GDM1 (cell line): Measurements from ENCODE around the gene ITPK1.
A peak's percentile ranks its signal among the peaks of the same experiment; 100 is the strongest.
"Not testable (repeated sequence)": the region's sequence is repeated elsewhere in the genome, so short reads cannot be mapped to it uniquely, and the experiment has no call there.

ENCODE experiments used
- DNase-seq: peaks from one replicate; lab custom pipeline; 2025; lab: John Stamatoyannopoulos, UW

ITPK1 gene

GRCh38 chr14:93115821-93116675 is at the start of gene ITPK1:
TSS of gene ITPK1 (minus strand) at chr14:93115925. CDS start at chr14:93115163, 762 bp downstream.
- DNase-seq: peak; percentile 57

GRCh38 chr14:93163564-93163963 is 47.8 kb upstream of the ITPK1 start:
- DNase-seq: no peak

- DNase-seq: no peak
Measured at GRCh38 chr14:93161411-93161940, 45.8 kb upstream of the ITPK1 start.

GRCh38 chr14:93160353-93160801 is 44.7 kb upstream of the ITPK1 start:
- no peak for DNase-seq

GRCh38 chr14:93159625-93160352 is 44.1 kb upstream of the ITPK1 start:
- DNase-seq: not testable (repeated sequence)

- DNase-seq: not testable (repeated sequence)
Measured at GRCh38 chr14:93158349-93158748, 42.6 kb upstream of the ITPK1 start.

GRCh38 chr14:93156693-93157369 is 41.1 kb upstream of the ITPK1 start:
- DNase-seq: no peak

- DNase-seq: no peak
Measured at GRCh38 chr14:93155667-93156066, 39.9 kb upstream of the ITPK1 start.

- no peak for DNase-seq
Measured at GRCh38 chr14:93153121-93153520, 37.4 kb upstream of the ITPK1 start.

- no peak for DNase-seq
Measured at GRCh38 chr14:93150227-93151208, 34.8 kb upstream of the ITPK1 start.

GRCh38 chr14:93148979-93149378 is 33.3 kb upstream of the ITPK1 start:
- no peak for DNase-seq

GRCh38 chr14:93146119-93146518 is 30.4 kb upstream of the ITPK1 start:
- no peak for DNase-seq

- DNase-seq: no peak
Measured at GRCh38 chr14:93142854-93143652, 27.3 kb upstream of the ITPK1 start.

- DNase-seq: no peak
Measured at GRCh38 chr14:93137864-93138263, 22.1 kb upstream of the ITPK1 start.

GRCh38 chr14:93136508-93136907 is 20.8 kb upstream of the ITPK1 start:
- DNase-seq: not testable (repeated sequence)

- DNase-seq: no peak
Measured at GRCh38 chr14:93136009-93136408, 20.3 kb upstream of the ITPK1 start.

GRCh38 chr14:93135399-93135798 is 19.7 kb upstream of the ITPK1 start:
- DNase-seq: no peak

GRCh38 chr14:93133464-93133863 is 17.7 kb upstream of the ITPK1 start:
- DNase-seq: no peak

- no peak for DNase-seq
Measured at GRCh38 chr14:93132472-93133065, 16.8 kb upstream of the ITPK1 start.
